ENCODE results near the gene GGCX. TPM values are rescaled to one million over a fixed set of nuclear protein-coding genes. Genes with fewer than 3 reads are reported as not detected.

The GGCX gene
- total and polyA plus RNA-seq, 2 of the 4 experiments (the other 2 are of a cell fraction), result 35.0 to 39.4 TPM

GRCh38 chr2:85600235-85600575 lies 38.9 kb upstream of the GGCX start (continued):
- TF ChIP-seq USF2 (IDR thresholded peaks at IDR 0.05; ENCODE audit: low read depth, low read length), result no peak

- Histone ChIP-seq H3K9me3 (ENCODE audit: control insufficient read depth, insufficient read depth, low read length) (no peaks in the 10 kb centered on the region), H3K4me1 (ENCODE audit: control insufficient read depth, insufficient read depth, low read length) (peaks cover 18% of the 10 kb centered on the region), H4K91ac (ENCODE audit: insufficient read depth, low read depth, low read length) (no peak overlapping the region), H2AK9ac (replicated peaks; ENCODE audit: low read depth, low read length, poor library complexity) (peak overlapping the region; percentile 61), H3K27me3 (ENCODE audit: control insufficient read depth, insufficient read depth, low read length) (no peaks in the 10 kb centered on the region), H3K9ac (ENCODE audit: low read depth, low read length) (no peak overlapping the region), H3K56ac (ENCODE audit: extremely low read depth, insufficient read depth, low read length) (no peak overlapping the region), H2AFZ (replicated peaks; ENCODE audit: low read length, poor library complexity) (no peak overlapping the region), H3K23ac (ENCODE audit: low read depth, low read length) (no peak overlapping the region), H3K18ac (ENCODE audit: low read depth, low read length) (no peak overlapping the region), H4K5ac (ENCODE audit: low read depth, low read length) (no peak overlapping the region), H3K9me1 (ENCODE audit: insufficient read depth, low read length) (peaks cover 22% of the 10 kb centered on the region), H4K20me1 (ENCODE audit: insufficient read depth, low read length) (peaks cover 16% of the 10 kb centered on the region), H2BK5ac (ENCODE audit: low read depth, low read length, poor library complexity, severe bottlenecking) (no peak overlapping the region), H2AK5ac (ENCODE audit: low read depth, low read length) (no peak overlapping the region), H3K27ac (ENCODE audit: insufficient read depth, low read length) (no peak overlapping the region), H2BK20ac (ENCODE audit: low read depth, low read length) (no peak overlapping the region), H3K36me3 (ENCODE audit: control insufficient read depth, insufficient read depth, low read length) (peaks cover 26% of the 10 kb centered on the region), H3K14ac (replicated peaks; ENCODE audit: low read depth, low read length) (no peak overlapping the region), H3K4ac (ENCODE audit: low read depth, low read length) (no peak overlapping the region), H2BK120ac (ENCODE audit: low read depth, low read length) (no peak overlapping the region), H3K4me2 (ENCODE audit: low read depth, low read length) (no peak overlapping the region), H3K4me3 (ENCODE audit: insufficient read depth, low read depth, low read length) (no peak overlapping the region), H4K8ac (ENCODE audit: low read depth in 2 of 2, low read length in 2 of 2) (no peak overlapping the region), H3K79me1 (ENCODE audit: low read depth in 1 of 2, low read length in 2 of 2) (peaks cover 24 to 70% of the 10 kb centered on the region in 2 experiments; a peak in 3 of 4 replicates), H2BK15ac (ENCODE audit: low read depth, low read length) (no peak overlapping the region)
- BruUV-seq (replicated peaks), result no TSS peak
- ChIA-PET POLR2A (ENCODE audit: unreplicated experiment) (interaction anchor here (0.5 to 0.9 kb wide), 2 partner anchors 181 to 245 kb away, joined by 3 read pairs; partner anchors contain the start of genes ELMOD3, RETSAT and SH2D6), CTCF (no interaction called here)
- ATAC-seq (ENCODE audit: low read depth) (no peak), DNase-seq (no peak)
- intact Hi-C loops (cut with micrococcal nuclease), result loop anchor here (5.0 kb wide), 1 partner anchor 37 kb away; the partner anchor contains the start of gene GGCX
- 92% methylated on average over 12 of the region's 17 CpGs; no CpG with 5 or more reads in 1 of the 2 experiments for WGBS, 2 experiments (ENCODE audit: extremely low coverage in 2 of 2, insufficient read length in 1 of 2)
- dilution Hi-C loops (cut with HindIII; ENCODE audit: low sequenced_read_pairs, unreplicated experiment), result no loop called here
- in situ Hi-C loops (cut with MboI; ENCODE audit: low sequenced_read_pairs), result no loop called here
- no peak for TF ChIP-seq CEBPB (IDR thresholded peaks at IDR 0.05; ENCODE audit: low read depth, low read length)
- no peak for TF ChIP-seq NFE2L2 (IDR thresholded peaks at IDR 0.05; ENCODE audit: low read depth, low read length)
- TF ChIP-seq MAZ (IDR thresholded peaks at IDR 0.05; ENCODE audit: borderline replicate concordance, low read depth, low read length), result no peak
- no peak for TF ChIP-seq BHLHE40 (IDR thresholded peaks at IDR 0.05; ENCODE audit: low read depth, low read length)
- no peak for TF ChIP-seq CTCF (conservative IDR thresholded peaks at IDR 0.05; ENCODE audit: low read depth, low read length)
- TF ChIP-seq ELK1 (IDR thresholded peaks at IDR 0.05; ENCODE audit: borderline replicate concordance, low read depth, low read length), result no peak
- TF ChIP-seq SMC3 (IDR thresholded peaks at IDR 0.05; ENCODE audit: low read depth, low read length), result no peak
- no peak for TF ChIP-seq RAD21 (IDR thresholded peaks at IDR 0.05; ENCODE audit: low read length)
- no peak for TF ChIP-seq USF2 (IDR thresholded peaks at IDR 0.05; ENCODE audit: low read depth, low read length)
- TF ChIP-seq POLR2A (IDR thresholded peaks at IDR 0.05; ENCODE audit: low read depth, low read length), result no peak
- TF ChIP-seq RFX5 (IDR thresholded peaks at IDR 0.05; ENCODE audit: low read depth, low read length), result no peak
These were observed 38.4 kb upstream of the GGCX start for GRCh38 chr2:85599468-85600234.

All from IMR-90 (cell line).